ENCODE measurements around the gene ITGAE. TPM values are rescaled to one million over a fixed set of nuclear protein-coding genes. Genes with fewer than 3 reads are reported as not detected.

ITGAE gene
- total and polyA plus RNA-seq, 10 of the 15 experiments (the other 5 are each of a cell fraction or from before 2014, with no cell fraction given) = 13.1 to 161 (median 34.8) TPM

GRCh38 chr17:3765981-3766380 is 35.0 kb downstream of the ITGAE start:
- 96% methylated on average over 9 of the region's 9 CpGs for WGBS (ENCODE audit: insufficient coverage, insufficient replicate concordance, low lambda C conversion rate, missing lambda C conversion rate)
- RAD21 ChIA-PET (ENCODE audit: unreplicated experiment) = interaction anchor here (0.6 to 5.7 kb wide), 3 partner anchors 27 to 60 kb away, joined by 3 to 42 read pairs (median 3); no protein-coding TSS in a partner anchor
- SMC1A ChIA-PET (ENCODE audit: uncharacterized antibody, unreplicated experiment) = interaction anchor here (0.7 to 1.3 kb wide), 5 partner anchors 26 to 61 kb away, joined by 3 to 7 read pairs (median 3); no protein-coding TSS in a partner anchor

More at GRCh38 chr17:3765981-3766380, 35.0 kb downstream of the ITGAE start:
- ATAC-seq = no peak
- H2AFZ ChIP-seq (ENCODE audit: control insufficient read depth, low read depth, low read length) = peak overlapping the region; percentile 71; the same call in 1 of the 2 replicates
- H3K36me3 ChIP-seq (ENCODE audit: control insufficient read depth in 2 of 2, insufficient read depth in 2 of 2, low read length in 1 of 2) = no peaks in the 10 kb centered on the region
- no peak for FAIRE-seq
- in situ Hi-C loops (cut with MboI) (no loop called here), intact Hi-C loops (cut with micrococcal nuclease; ENCODE audit: unreplicated experiment) (no loop called here)
- CTCF ChIA-PET = interaction anchor here (0.9 to 2.5 kb wide), 6 partner anchors 15 to 309 kb away, joined by 3 to 19 read pairs (median 3); no protein-coding TSS in a partner anchor
- POLR2A ChIA-PET = interaction anchor here (1.0 kb wide), 1 partner anchor 70 kb away, joined by 3 read pairs; no protein-coding TSS in a partner anchor
- no peak for DNase-seq (ENCODE audit: low read depth, low spot score)
- H3K79me2 ChIP-seq (ENCODE audit: control insufficient read depth, insufficient read depth, low read length) = no peaks in the 10 kb centered on the region
- H3K27me3 ChIP-seq (replicated peaks in 1 of 2; ENCODE audit: control insufficient read depth in 2 of 2, insufficient read depth in 2 of 2, low read length in 1 of 2) = no peaks in the 10 kb centered on the region
- BruUV-seq (replicated peaks) = no TSS peak
- H3K9ac ChIP-seq (ENCODE audit: control insufficient read depth, insufficient read depth, low read length) = no peak overlapping the region; the same call in 1 of the 2 replicates
- H3K27ac ChIP-seq (ENCODE audit: control insufficient read depth, insufficient read depth) = no peak overlapping the region
- H3K9me3 ChIP-seq (replicated peaks; ENCODE audit: control insufficient read depth, insufficient read depth, low read length) = no peaks in the 10 kb centered on the region; the same call in 2 of the 3 replicates
- H3K4me2 ChIP-seq (ENCODE audit: control insufficient read depth, insufficient read depth) = no peak overlapping the region; the same call in 1 of the 2 replicates
- peaks cover 33% of the 10 kb centered on the region for H3K4me1 ChIP-seq (ENCODE audit: control insufficient read depth, insufficient read depth, low read length)
- TF ChIP-seq SPI1 (IDR thresholded peaks at IDR 0.05; ENCODE audit: borderline replicate concordance, insufficient read depth, low read depth, low read length) (no peak), IRF5 (IDR thresholded peaks at IDR 0.05; ENCODE audit: borderline replicate concordance) (no peak), SIX5 (IDR thresholded peaks at IDR 0.05; ENCODE audit: low read depth, low read length, severe bottlenecking) (no peak), ZNF592 (IDR thresholded peaks at IDR 0.05) (no peak), IRF4 (IDR thresholded peaks at IDR 0.05; ENCODE audit: low read depth, low read length) (no peak), E4F1 (IDR thresholded peaks at IDR 0.05; ENCODE audit: borderline replicate concordance, partially characterized antibody) (no peak), ASH2L (IDR thresholded peaks at IDR 0.05; ENCODE audit: borderline replicate concordance, low read depth) (no peak), SUPT20H (IDR thresholded peaks at IDR 0.05; ENCODE audit: borderline replicate concordance, control insufficient read depth, low read depth, low read length) (no peak), NFYA (IDR thresholded peaks at IDR 0.05; ENCODE audit: borderline replicate concordance, low read depth, low read length) (no peak), NFIC (IDR thresholded peaks at IDR 0.05; ENCODE audit: low read depth, low read length) (no peak), HCFC1 (IDR thresholded peaks at IDR 0.05; ENCODE audit: low read length) (no peak), SMC3 (IDR thresholded peaks at IDR 0.05; ENCODE audit: borderline replicate concordance, low read length) (no peak), USF1 (IDR thresholded peaks at IDR 0.05; ENCODE audit: borderline replicate concordance, extremely low read length, insufficient read depth, low read depth, low read length) (no peak)
- no peak overlapping the region for H3K4me3 ChIP-seq
- H4K20me1 ChIP-seq (ENCODE audit: control insufficient read depth, insufficient read depth) = no peaks in the 10 kb centered on the region

Measured in GM12878 (cell line).